GM23338 (cell line): ENCODE data around the gene TUBGCP2.

ENCODE experiments used
- CREB1 ChIP-seq: fragments of 250-450 bp; sonication (Bioruptor Pico); IDR thresholded peaks from 2 replicates; pipeline ENCODE4 v1.5.0; 2020; ENCODE audit warnings: low read depth, mild to moderate bottlenecking, moderate library complexity
- EZH2phosphoT487 ChIP-seq: fragments of 200-600 bp; sonication (generic); IDR thresholded peaks from one replicate; pipeline ENCODE4 v1.8.1; 2018; ENCODE audit warnings: antibody characterized with exemption; ENCODE audit not compliant: unreplicated experiment
- POLR2AphosphoS5 ChIP-seq: IDR thresholded peaks from 2 replicates; pipeline ENCODE4 v1.6.1; 2016; ENCODE audit warnings: antibody characterized with exemption, low read depth
- REST ChIP-seq: IDR thresholded peaks from one replicate; pipeline ENCODE4 v1.6.1; 2018; ENCODE audit warnings: antibody characterized with exemption; ENCODE audit not compliant: unreplicated experiment
- TF ChIP-seq, protein P1 (sequence below), 2 experiments: fragments of 200-600 bp in 1 of 2; sonication (generic) in 1 of 2; conservative IDR thresholded peaks; 2 replicates each; pipeline versions ENCODE4 v1.5.1 to v1.6.1; 2016 to 2017; ENCODE audit warnings: antibody characterized with exemption in 2 of 2, low read depth in 2 of 2, mild to moderate bottlenecking in 2 of 2, moderate library complexity in 1 of 2

GRCh38 chr10:133237588-133238465, 70.8 kb downstream of the TUBGCP2 start, which contains the start of gene VENTX:
- no peak; the same call in none of the 2 replicates for TF ChIP-seq POLR2AphosphoS5
- TF ChIP-seq, protein P1, sequence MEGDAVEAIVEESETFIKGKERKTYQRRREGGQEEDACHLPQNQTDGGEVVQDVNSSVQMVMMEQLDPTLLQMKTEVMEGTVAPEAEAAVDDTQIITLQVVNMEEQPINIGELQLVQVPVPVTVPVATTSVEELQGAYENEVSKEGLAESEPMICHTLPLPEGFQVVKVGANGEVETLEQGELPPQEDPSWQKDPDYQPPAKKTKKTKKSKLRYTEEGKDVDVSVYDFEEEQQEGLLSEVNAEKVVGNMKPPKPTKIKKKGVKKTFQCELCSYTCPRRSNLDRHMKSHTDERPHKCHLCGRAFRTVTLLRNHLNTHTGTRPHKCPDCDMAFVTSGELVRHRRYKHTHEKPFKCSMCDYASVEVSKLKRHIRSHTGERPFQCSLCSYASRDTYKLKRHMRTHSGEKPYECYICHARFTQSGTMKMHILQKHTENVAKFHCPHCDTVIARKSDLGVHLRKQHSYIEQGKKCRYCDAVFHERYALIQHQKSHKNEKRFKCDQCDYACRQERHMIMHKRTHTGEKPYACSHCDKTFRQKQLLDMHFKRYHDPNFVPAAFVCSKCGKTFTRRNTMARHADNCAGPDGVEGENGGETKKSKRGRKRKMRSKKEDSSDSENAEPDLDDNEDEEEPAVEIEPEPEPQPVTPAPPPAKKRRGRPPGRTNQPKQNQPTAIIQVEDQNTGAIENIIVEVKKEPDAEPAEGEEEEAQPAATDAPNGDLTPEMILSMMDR (conservative IDR thresholded peaks at IDR 0.05; ENCODE audit: low read depth in 2 of 2), result no peak
- TF ChIP-seq CREB1, result no peak
- no peak for TF ChIP-seq EZH2phosphoT487
- TF ChIP-seq REST, result no peak
